HG02571 (cell line): ENCODE measurements around the gene ACLY.

Experiments used
- ATAC-seq: cut with Tn5 transposase; IDR thresholded peaks from one replicate; pipeline ENCODE4 v1.9.1; 2021; ENCODE audit warnings: mild to moderate bottlenecking, moderate library complexity; ENCODE audit not compliant: unreplicated experiment

ACLY gene

DNA sequence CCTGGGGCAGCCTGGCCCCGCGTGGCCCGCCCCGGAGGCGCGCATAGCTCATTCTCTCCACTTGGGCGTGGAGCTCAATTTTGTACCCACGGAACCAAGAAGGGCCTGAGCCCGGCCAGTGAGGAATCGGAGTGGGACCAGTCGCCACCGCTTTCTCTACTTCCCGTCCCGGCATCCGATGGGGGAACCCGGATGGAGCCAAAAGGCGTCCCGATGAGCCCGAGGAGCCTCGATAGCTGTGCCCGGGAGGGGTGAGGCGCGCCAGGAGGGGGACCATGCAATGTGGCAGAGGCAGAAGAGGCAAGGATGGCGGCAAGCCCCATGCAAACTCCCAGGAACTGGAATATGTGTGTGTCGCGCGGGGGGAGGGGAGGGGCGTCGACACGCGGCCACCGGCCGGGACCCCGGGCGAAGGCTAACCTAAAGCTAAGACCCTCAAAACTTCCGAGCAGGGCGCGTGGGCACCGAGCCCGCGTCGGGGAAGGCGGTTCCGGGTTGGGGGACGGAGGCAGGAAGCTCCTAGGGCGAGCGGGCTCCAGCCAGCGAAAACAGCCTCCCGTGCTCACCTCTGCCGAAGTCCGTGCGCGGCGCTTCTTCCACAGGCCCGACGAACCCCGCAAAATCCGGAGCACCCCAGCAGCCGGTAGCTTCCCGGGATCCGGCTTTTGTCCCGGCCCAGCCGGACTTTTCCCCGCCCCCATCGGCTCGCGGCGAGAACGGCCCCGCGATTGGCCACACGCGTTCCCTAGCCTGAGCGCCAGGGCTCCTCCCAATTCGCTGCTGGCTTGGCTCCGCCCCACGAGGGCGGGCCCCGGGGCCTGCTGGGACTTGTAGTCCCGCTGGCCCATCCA, at the start of gene ACLY:
Gene ACLY (minus strand): TSS at position 638 of the 851 bp plus-strand sequence. CDS start 5,078 bp downstream, outside the sequence.
- peak; percentile 91 for ATAC-seq

DNA sequence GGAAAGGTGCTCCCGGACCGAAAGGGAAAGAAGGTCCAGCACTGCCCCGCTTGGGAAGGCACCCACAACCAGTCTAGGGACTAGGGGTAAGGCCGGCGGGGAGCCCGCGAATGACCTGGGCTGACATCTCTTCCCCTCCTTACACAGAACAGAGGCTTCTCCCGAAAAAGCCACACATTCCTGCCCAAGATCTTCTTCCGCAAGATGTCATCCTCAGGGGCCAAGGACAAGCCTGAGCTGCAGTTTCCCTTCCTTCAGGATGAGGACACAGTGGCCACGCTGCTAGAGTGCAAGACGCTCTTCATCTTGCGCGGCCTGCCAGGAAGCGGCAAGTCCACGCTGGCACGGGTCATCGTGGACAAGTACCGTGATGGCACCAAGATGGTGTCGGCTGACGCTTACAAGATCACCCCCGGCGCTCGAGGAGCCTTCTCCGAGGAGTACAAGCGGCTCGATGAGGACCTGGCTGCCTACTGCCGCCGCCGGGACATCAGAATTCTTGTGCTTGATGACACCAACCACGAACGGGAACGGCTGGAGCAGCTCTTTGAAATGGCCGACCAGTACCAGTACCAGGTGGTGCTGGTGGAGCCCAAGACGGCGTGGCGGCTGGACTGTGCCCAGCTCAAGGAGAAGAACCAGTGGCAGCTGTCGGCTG, 49.3 kb upstream of the ACLY start:
- no peak for ATAC-seq

DNA sequence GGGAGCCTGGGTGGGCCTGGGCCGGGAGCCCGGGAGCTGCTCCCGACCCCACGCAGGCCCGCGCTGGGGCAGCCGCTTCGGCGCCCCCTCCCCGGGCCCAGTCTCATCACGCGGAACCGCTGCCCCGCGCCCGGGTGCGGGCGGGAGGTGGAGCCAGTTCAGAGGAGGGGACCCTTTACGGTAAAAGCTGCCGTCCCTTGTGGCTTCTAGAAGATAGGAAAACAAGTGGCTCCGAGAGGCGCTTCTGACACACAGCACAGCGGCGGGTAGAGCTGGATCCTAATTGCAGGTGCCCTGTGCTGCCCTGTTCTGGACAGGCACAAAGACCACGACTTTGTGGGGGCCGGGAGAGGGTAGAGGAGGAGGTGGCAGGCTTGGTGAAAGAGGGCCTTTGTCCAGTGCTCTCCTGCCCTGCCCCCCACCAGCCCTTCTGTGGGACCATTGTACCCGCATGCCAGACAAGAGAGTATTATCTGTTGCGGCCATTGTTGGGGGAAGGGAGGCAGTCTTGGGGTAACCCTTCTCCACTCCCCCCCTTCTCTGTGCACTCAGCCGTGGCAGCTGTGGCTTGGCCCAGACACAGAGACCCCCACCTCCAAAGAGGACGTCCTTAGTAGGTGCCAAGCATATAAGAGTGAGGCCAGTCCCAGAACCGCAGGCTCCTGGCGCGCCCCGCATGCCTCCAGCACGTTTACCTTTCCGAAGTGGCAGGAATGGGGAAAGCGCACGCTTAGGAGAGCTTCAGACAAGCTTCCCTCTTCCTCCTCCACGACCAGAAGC, 48.6 kb upstream of the ACLY start:
- peak; percentile 9 for ATAC-seq

DNA sequence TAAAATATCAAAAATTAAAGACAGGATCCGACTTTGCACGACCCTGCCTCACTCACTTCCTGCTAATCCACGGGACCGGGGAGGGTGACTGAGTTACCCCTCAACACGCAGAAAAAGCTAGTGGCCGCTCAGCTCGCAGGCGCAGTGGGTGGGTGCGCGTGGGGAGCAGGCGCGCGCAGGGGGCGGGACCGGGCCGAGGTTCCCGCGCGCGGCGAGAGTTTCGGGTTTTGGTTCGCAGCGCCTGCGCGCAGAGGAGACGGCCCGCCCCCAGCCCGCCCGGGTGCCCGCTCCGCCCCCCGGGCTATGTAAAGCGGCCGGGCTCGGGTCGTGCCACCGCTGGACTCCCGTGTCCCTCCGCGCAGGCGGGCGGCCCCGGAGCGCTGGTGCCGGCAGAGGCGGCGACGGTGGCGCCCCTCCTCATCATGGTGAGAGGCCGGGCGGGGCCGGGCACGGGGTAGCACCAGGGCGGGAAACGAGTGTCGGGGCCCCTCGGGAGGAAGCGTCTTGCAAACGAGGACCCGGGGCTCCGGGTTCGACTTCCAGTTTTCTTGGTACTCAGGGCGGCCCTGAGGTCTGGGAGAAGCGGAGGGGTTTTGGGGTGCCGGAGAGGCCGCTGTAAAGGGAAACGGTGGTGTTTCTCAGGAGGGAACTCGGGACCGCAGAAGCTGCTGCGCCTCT, 47.9 kb upstream of the ACLY start, which contains the start of gene CNP:
Gene CNP (plus strand): TSS at position 333 of the 678 bp plus-strand sequence. CDS start 90 bp downstream, at position 423.
- ATAC-seq, result peak; percentile 47

DNA sequence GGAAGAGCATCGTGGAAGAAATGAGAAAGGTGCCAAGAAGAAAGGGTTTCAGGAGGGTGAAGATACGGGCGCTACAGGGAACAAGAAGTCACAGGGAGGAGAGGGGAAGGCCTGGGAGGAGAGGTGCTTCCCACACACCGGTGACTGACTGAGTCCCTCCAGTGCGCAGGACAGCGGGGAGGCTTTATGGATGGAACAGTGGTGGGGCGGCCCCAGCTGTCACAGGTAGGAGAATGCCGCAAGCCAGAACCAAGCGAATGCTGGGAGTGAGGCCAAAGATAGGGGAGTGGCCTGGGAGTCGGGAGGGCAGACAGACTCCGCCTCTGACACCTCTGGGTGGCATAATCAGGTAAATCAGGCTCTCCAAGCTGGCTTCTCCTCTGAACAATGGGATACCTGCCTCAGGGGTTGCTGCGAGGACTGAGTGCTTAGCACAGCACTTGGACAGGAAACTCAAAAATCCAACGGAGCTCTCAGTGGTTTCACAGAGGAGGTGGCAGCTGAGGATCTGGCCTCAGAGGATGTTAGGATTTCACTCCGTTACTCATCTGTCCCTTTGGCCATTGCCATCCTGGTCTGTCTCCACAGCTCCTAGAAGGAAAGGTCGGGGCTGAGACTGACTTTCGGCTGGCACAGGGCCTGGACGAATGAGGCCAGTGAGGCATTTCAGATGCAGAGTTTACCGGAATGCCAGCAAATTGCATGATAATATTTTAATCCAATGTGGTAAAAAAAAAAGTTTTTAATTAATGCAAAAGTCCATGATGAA, 47.1 kb upstream of the ACLY start:
- peak; percentile 46 for ATAC-seq

DNA sequence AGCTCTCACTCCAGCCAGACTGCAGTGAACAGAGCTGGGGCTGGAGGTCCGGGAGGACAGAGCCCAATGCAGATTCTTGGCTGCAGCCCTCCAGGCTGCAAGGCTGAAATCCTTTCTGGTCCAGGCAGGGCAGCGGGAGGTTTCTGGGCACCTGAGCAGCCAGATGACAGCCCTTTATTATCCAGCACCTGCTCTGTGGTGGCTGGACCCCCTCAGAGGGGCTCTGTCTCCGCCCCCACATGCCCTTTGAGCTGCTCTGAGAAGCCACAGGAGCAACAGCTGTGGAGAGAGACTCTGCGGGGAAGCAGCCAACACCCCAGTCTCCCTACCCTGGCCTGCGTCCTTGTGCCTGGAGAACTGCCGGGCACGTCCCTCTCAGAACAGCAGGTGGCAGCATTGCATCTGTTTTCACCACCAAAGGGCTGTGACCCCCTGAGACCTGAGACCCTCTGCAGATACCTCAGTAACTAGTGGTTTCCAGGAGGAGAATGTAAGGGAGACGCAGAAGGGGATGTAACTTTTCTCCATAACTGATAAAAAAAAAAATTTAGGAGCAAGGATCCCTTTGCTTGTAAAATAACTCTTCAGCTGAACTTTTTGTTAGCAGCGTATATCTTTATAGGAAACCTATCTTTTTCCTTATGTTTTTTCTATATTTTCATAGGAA, 44.1 kb upstream of the ACLY start:
- ATAC-seq, result no peak

DNA sequence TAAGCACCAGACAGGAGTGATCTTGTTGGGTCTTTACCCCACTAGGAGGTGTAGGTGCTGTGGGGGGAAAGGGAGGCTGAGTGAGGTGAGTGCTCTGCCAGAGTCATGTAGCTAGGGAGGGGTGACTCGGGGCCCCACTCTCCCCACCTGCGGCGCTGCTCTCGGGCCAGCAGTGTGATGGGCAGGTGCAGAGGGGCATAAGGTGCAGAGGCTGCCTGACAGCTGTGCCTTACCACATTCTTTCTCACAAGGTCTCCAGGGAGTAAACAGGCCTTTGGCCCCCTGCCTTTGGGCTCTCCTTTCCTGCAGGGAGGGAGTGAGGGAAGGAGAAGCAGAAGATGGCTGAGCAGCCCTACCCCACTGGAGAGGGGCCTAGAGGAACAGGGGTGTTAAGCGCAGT, 43.4 kb upstream of the ACLY start:
- no peak for ATAC-seq

DNA sequence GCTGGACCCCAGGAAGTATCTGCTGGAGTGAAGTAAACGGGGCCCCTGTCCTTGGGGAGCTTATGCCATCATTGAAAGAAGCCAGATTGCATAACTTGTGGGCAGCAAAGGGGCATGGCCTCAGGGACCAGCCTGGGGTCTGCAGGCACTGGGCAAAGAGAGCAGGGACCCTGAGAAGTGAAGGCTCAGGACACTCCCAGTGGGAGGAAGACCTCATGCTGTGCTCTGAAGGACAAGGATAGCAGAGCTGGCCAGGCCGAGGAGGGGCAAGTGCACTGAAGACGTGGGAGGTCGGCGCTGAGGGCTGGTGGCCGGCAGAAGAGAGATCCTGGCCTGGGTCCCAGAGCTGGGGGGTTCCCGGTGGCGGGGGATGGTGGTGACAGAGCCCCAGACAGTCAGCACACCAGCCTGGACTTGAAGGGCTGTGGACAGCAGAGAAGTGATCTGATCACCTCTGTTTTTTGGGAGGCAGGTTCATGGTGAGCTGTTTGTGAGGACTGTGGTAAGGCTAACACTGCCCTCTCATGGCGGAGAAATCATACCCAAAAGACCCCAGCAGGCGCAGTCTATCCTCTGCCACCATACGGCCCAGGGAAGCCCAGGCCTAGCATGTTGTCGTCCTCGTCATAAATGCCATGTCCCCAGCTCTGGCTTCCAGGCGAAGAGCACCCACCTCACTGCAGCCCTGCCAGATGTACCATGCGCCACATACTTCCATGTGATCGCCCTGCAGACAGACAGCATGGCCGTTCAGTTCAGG, 40.8 kb upstream of the ACLY start:
- ATAC-seq, result no peak

DNA sequence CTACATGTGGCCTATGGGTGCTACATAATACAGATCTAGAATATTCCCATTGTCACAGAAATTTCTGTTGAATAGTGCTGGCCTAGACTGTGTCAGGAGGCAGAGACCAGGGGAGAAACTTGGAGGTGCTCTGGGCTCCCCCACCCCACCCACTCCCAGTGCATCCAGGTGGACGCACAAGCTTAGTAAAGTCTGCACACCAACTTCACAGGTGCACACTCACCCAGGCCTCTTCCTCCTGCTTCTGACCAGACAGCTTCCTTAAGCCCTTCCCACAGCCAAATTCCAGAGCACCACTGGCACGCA, 40.2 kb upstream of the ACLY start:
- no peak for ATAC-seq

DNA sequence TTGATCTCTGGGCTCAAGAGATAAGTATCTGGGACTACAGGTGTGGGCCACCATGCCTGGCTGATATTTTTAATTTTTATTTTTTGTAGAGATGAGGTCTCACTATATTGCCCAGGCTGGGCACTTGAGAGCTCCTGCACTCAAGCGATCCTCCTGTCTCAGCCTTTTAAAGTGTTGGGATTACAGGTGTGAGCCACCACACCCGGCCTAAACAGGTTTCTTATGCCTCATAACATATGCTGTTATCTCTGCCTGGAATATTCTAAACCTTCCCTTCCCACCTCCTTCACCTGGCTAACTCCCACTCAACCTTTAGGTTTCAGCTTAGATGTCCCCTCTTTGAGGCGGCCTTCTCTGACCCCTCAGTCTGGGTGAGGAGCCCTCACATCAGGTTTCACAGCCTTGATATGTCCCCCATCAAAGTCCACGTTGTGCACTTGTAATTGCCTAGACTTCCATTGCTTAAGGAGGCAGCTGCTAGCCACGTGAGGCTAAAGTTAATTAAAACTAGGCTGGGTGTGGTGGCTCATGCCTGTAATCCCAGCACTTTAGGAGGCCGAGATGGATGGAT, 39.2 kb upstream of the ACLY start:
- no peak for ATAC-seq

DNA sequence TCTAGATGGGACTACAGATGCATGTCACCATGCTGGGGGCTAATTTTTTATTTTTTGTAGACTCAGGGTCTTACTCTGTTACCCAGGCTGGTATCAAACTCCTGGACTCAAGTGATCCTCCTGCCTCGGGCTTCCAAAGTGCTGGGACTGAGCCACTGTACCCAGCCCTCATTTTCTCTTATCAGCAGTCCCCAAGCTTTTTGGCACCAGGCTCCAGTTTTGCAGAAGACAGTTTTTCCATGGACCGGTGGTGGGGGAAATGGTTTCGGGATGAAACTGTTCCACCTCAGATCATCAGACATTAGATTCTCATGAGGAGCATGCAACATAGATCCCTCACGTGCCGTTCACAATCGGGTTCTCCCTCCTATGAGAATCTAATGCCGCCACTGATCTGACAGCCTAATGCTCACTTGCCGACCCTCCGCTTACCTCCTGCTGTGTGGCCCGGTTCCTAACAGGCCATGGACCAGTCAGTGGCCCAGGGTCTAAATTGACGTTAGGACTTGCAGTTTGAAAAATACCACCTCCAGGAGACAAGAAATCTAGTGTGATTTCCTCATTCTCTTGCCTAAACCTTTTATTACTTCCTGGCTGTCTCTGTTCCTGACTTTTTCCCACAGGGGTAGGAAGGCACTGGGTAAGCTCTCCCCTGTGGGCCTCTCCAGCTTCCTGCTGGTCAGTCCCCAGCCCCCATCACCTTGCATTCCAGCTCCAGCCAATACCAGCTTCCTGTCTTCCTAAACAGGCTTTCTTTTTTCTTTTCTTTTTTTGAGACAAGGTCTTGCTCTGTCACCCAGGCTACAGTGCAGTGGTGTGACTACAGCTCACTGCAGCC, 38.5 kb upstream of the ACLY start:
- no peak for ATAC-seq

DNA sequence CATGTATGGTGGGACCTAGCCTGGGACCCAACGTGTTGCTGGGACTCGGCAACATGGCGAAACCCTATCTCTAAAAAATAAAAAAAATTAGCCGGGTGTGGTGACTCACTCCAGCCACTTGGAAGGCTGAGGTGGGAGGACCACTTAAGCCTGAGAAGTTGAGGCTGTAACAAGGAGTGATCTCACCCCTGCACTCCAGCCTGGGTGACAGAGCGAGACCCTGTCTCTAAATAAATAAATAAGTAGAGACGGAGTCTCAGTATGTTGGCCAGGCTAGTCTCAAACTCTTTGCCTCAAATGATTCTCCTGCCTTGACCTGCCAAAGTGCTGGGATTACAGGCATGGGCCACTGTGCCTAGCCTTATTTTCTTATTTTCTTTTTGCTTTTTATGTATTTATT, 37.8 kb upstream of the ACLY start:
- ATAC-seq, result no peak

DNA sequence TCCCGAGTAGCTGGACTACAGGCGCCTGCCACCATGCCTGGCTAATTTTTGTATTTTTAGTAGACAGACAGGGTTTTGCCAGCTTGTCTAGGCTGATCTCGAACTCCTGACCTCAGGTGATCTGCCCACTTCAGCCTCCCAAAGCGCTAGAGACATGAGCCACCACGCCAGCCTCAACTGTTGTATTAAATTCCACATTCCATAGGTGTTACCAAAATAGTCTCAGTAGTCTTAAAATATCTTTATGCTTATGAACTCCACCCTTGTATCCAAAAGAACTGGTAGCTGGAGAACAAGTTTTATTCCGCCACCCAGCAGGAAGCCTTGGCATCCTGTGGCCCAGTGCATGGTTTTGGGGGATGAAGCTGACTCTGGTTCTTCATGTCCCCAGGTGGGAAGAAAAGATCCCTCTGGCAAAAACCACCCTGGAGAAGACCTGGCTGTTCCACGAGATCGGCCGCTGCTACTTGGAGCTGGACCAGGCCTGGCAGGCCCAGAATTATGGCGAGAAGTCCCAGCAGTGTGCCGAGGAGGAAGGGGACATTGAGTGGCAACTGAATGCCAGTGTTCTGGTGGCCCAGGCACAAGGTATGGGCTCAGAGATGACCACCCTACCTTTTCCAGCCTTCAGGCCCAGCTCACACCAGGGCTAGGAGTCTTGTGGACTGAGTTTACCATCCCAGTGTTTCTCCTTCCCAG, 30.2 kb upstream of the ACLY start:
- ATAC-seq, result no peak

DNA sequence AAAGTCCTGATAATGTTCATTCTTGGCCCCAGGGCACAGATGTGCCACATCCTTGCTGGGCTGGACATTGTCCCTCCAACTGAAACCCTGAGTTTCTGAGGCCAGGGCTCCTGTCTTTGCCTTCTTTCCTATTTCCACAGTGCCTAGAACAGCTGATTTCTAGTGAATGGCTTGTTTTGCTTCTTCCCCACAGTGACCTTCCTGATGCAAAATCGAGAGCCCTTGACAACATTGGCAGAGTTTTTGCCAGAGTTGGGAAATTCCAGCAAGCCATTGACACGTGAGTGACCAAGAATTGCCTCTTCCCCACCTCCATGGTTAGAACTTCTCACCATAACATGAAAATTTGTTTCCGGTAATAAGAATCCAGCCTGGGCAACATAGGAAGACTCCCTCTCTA, 26.2 kb upstream of the ACLY start:
- no peak for ATAC-seq

DNA sequence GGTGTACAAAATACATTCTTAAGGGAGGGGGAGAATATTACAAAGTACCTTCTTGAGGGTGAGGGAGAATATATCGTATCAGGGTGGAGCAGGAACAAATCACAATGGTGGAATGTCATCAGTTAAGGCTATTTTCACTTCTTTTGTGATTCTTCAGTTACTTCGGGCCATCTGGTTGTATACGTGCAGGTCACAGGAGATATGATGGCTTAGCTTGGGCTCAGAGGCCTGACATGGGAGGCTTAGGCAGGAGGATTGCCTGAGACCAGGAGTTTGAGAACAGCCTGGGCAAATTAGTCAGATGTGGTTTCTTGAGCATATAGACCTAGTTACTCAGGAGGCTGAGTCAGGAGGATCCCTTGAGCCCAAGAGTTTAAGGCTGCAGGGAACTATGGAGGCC, 24.7 kb upstream of the ACLY start:
- ATAC-seq, result no peak

DNA sequence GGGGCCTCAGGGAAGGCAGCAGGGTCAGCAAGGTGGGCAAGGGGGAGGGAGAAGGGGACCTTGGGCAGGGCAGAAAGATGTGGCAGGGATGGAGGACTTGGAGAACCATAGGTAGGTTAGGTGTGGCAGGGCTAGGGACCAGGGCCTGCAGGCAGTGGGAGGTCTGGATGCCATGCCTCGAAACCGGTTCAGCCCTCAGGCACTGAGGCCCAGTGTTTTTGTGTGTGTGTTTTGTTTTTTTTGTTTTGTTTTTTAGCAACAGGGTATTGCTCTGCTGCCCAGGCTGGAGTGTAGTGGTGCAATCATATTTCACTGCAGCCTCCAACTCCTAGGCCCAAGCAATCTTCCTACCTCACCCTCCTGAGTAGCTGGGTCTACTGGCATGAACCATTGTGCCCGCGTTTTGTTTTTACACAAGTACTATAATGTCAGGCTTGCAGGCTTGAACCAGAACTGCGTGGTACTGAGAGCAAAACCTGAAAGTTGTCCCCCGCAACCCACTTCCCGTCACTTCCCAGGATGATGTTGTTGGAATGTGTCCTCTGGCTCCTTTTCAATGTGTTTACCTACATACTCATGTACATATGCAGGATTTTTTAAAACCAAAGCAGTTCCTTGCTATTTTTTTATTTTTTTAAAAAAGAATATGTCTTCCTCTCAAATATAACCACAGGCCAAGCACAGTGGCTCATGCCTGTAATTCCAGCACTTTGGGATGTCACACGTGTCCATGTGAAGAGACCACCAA, 24.0 kb upstream of the ACLY start:
- no peak for ATAC-seq

DNA sequence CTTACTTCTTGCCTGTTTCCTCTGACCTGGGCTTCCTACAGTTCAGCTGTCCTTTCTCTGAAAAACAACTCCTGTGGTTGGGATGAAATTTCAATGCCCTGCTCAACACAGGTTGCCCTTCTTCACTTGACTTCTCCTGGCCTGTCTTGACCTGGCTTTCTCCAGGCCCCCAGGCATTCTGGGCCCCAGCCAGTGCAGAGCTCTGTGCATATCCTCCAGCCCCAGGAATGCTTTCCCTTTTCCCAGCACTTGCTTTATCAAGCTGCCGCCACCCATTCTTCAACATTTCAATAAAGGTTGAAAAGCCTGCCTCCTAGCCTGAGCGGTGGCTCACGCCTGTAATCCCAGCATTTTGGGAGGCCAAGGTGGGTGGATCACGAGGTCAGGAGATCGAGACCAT, 22.4 kb upstream of the ACLY start:
- no peak for ATAC-seq
